HG03354 (cell line): ENCODE measurements around the gene RSPH3.
"Not testable (repeated sequence)": the region's sequence is repeated elsewhere in the genome, so short reads cannot be mapped to it uniquely, and the experiment has no call there.

Experiments used
- ATAC-seq: cut with Tn5 transposase; IDR thresholded peaks from one replicate; pipeline ENCODE4 v1.9.1; 2021; ENCODE audit warnings: mild to moderate bottlenecking; ENCODE audit not compliant: unreplicated experiment, poor library complexity, severe bottlenecking

RSPH3 gene

DNA sequence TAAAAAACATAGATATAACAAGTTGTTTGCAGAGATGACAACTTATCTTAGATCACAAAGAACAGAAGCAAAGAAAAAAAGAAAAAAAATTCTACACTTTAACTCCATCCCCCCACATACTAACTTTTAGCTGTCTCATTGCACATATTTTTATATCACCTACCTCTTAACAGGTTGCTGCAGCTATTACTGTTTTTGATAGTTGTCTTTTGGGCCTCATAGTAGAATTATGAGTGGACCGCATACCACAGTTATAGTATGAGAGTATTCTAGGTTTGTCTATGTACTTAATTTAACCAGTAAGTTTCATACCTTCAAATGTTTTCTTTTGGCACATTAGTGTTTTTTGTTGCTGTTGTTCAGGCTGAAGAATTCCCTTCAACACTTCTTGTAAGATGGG lies 12.3 kb downstream of the RSPH3 start:
- no peak for ATAC-seq

DNA sequence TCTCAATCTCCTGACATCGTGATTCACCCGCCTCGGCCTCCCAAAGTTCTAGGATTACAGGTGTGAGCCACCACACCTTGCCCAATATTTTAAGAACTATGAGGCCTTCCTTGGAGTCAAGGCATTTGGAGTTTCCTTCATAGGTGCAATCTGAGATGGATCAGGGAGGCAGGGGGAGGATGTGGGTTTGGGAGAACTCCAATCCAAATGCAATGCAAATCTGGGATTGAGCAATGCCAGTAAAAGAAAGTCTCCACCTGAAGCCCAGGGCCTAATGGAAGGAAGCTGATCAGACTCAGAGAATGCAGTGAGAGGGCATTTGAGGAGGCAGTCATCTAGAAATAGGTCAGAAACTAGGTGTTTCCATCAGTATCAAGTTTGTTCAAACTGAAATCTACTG lies 21.2 kb downstream of the RSPH3 start:
- no peak for ATAC-seq

DNA sequence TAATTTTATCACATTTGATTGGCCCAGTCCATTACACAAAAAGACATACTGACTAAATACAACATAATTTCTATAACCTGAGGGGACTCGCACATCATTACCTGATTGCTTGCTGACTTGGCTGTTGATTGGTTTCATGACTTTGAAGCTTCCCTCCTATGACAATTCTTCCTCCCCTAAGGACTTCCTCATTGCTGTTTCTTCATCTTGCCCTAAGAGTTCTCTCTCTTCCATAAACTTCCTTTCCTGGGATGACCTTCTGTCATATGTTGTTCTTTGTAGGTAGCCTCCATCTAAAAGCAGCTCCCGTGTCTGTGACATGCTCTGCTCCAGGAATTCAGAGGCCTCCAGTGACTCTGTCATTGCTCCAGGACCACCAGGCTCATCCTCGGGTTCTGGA lies 22.6 kb downstream of the RSPH3 start:
- ATAC-seq = no peak

DNA sequence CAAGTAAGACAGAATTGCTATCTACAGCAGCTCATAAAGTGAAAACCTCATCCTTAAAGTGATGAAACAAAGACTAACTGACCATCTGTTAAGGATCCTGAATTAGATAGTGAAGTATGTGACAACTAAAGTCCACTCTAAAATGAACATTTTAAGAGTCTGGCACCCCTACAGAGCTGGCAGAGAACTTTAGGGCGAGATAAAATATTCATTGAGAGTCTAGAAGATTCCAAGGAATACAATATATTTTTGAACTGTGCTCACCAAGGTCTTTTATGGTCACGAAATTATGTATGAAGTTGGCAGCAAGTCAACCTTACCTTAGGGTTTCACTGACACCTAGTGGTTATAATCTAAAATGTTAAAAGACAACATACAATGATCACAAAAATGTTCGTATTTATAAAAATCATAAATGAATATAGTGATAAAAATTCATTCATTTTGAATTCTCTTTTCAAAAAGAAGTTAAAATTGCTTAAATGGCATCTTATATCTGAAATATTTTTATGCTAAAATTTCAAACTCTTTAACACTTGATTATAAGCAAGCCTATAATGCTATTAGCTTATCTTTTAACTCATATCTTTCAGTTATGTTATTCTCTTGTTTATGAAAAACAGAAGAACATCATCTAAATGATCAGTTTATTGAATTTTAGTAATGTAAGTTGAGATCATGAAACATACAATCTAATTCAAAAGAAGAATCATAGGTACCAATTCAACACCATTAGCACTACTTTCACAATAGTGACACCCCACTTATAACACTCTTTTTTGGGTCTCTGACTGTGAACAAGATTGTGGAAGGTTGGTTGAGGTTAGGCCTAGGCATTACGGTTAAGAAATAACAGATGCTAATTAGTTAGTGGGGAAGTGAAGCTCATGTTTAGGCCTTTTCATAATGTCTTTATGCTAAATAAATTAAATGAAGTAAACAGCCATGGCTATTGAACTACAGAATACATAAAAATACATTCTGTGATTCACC lies 27.5 kb downstream of the RSPH3 start:
- ATAC-seq = no peak

DNA sequence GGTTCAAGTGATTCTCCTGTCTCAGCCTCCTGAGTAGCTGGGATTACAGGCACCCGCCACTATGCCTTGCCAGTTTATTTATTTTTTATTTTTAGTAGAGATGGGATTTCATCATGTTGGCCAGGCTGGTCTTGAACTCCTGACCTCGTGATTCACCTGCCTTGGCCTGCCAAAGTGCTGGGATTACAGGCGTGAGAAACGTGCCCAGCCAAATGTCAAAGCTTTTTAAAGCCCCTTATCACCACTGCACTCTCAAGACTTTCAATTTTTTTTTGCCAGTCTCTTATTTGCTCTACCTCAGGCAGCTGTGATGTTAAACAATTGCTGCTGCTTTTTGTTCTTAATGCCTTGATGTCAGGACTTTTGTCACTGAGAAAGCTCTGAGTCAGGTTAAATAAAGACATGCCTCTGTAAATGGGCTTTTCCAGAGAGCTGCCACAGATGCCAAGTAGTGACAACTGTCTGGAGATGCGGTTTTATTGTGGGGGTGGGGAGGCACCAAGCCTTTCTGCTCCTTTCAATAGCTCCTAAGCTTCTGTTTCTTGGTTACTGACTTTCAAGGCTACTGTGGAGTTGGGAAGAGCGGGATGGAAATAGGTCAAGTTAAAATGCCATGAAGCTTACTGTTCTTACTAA lies 29.2 kb downstream of the RSPH3 start:
- ATAC-seq = no peak

DNA sequence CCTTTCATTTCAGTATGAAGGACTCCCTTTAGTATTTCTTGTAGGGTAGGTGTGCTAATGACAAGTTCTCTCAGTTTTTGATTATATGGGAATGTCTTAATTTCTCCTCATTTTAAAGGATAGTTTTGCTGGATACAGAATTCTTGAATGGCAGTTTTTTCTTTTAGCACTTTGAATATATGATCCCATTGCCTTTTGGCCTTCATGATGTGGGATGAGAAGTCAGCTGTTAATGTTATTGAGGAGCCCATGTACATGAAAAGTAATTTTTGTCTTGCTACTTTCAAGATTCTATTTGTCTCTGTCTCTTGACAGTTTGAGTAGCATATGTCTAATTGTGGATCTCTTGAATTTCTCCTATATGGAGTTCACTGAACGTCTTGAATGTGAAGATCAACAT lies 30.9 kb downstream of the RSPH3 start:
- no peak for ATAC-seq

DNA sequence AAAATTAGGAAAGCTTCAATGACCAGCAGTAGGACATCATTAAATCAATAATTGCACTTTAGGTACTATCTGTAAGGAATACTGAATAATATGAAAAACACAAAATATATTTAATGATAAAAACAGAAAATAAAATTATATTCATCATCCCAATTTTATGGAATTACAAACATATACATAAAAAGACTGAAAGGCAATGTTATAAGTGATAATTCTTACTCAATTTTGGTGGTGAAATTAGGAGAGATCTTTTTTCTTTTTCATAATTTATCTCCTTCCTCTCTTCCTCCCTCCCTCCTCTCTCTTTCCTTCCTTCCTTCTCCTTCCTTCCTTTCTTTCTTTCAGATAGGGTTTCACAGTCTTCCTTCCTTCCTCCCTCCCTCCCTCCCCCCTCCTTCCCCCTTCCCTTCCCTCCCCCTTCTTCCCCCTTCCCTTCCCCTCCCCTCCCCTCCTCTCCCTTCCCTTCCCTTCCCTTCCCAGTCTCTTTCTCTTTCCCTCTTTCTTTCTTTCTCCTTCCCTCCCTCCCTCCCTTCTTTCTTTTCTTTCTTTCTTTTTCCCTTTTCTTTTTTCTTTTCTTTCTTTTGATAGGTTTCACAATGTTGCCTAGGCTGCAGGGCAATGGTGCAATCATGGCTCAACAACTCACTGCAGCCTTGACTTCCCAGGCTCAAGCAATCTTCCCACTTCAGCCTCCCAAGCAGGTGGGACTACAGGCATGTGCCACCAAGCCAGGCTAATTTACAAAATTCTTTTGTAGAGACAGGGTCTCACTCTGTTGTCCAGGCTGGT lies 36.8 kb downstream of the RSPH3 start:
- no peak for ATAC-seq

DNA sequence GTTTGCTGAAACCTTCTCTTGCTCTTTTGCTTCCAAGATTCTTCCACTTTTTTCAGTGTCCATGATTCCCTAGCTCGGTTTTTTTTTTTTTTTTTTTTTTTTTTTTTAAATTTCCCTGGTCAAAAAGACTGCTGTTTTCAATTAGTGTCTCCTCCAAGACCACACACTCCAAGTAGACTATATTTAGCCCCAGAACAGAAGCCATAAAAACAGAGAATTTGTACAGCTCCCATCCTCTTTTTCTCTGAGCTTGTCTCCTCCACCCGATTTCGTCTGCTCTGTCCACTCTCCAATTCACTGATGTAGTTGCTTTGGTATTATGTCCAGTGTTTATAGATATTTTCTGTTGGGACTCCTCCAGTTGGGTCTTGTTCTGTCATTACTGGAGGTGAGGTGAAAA lies 37.6 kb downstream of the RSPH3 start:
- no peak for ATAC-seq

DNA sequence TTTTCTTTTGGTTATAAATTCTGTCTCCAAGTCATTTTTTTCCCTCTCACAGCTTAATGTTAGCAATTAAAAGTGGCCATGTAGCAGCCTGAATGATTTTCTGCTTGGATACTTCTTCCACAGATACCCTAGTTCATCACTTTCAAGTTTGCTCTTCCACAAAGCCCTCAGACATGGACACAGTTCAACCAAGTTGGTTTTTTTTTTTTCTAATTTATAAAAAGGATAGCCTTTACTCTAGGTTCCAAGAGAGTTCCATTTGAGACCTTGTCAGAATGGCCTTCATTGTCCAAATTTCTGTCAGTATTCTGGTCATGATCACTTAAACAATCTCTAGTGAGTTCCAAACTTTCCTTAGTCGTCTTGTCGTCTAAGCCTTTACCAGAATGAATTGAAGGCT lies 40.0 kb downstream of the RSPH3 start:
- ATAC-seq = no peak

DNA sequence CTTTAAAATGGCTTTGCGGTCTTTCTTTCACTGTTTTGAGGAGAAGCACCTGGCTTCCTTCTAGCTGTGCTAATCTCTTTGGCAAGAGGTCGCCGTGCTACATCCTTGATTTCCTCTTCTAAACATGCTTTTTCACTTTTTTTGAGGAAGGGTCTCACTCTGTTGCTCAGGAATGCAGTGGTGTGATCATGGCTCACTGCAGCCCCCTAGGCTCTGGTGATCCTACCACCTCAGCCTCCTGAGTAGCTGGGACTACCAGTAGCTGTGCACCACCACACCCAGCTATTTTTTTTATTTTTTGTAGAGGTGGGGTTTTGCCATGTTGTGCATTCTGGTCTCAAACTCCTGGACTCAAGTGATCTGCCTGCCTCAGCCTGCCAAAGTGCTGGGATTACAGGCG lies 40.5 kb downstream of the RSPH3 start:
- ATAC-seq = no peak

DNA sequence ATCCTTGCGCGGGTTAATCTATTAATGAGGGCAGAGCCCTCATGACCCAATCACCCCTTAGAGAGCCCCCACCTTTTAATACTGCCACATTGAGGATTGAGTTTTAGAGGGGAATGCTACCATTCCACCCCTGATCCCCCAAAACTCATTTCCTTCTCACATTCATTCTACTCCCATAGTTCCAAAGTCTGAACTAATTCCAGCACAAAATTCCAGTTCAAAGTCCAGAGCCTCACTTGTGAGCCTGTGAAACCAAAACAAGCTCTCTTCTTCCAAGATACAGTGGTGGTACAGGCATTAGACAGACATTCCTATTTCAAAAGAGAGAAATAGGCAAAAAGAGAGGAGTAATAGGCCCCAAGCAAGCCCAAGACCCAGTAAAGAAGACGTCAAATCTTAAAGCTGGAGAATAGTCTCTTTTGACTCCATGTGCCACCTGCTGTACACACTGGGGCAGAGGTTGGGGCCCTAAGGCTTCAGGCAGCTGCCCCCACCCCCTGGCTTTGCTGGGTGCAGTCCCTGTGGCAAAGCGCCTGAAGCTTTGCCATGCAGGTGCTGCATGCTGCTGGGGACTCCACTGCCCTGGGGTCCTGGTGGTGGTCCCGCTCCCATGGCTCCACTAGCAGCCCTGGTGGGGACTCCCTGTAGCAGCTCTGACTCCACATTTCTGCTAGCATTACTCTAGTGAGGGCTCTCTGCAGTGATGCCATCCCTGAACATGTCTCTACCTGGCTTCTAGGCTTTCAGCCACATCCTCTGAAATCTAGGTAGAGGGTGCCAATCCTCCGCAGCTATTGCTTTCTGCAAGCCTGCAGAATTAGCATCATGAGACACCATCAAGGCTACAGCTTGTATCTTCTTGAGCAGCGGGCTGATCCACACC lies 41.3 kb downstream of the RSPH3 start:
- ATAC-seq = no peak

DNA sequence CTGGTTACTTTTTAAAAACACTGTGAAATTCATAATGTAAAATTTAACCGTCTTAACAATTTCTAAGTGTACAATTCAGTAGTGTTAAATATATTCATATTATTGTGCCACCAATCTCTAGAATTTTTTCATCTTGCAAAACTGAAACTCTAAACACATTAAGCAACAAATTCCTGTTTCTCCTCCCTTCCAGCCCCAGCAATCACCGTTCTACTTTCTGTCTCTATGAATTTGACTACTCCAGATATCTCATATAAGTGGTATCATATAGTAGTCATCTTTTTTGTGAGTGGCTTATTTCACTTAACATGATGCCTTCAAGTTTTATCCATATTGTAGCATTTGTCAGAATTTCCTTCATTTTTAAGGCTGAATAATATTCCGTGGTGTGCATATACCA lies 44.7 kb downstream of the RSPH3 start:
- ATAC-seq = no peak

DNA sequence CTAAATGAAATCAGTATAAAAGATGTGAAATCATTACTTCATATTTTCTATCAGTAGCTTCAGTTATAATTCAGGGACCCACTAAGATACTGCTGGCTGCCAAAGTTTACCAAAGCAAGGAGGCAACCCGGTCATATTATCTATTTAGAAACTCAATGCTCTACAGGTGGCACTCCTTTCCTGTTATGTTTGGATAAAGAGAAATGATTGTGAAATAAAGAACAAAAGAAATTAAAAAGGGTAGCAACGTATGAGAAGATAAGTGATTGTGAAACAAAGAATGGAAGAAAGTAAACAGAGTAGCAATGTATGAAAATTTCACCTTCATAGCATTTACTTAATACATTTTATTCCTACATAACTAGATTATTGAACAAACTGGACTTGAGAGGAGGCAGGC lies 45.2 kb downstream of the RSPH3 start:
- no peak for ATAC-seq

DNA sequence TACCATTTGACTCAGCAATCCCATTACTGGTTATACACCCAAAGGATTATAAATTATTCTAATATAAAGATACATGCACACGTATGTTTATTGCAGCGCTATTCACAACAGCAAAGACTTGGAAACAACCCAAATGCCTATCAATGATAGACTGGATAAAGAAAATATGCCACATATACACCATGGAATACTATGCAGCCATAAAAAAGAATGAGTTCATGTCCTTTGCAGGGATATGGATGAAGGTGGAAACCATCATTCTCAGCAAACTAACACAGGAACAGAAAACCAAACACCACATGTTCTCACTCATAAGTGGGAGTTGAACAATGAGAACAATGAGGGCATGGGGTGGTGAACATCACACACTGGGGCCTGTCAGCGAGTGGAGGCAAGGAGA lies 48.0 kb downstream of the RSPH3 start:
- not testable (repeated sequence) for ATAC-seq

DNA sequence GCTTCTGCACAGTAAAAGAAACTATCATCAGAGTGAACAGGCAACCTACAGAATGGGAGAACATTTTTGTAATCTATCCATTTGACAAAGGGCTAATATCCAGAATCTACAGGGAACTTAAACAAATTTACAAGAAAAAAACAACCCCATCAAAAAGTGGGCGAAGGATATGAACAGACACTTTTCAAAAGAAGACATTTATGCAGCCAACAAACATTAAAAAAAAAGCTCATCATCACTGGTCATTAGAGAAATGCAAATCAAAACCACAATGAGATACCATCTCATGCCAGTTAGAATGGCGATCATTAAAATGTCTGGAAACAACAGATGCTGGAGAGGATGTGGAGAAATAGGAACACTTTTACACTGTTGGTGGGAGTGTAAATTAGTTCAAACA lies 48.4 kb downstream of the RSPH3 start:
- not testable (repeated sequence) for ATAC-seq

DNA sequence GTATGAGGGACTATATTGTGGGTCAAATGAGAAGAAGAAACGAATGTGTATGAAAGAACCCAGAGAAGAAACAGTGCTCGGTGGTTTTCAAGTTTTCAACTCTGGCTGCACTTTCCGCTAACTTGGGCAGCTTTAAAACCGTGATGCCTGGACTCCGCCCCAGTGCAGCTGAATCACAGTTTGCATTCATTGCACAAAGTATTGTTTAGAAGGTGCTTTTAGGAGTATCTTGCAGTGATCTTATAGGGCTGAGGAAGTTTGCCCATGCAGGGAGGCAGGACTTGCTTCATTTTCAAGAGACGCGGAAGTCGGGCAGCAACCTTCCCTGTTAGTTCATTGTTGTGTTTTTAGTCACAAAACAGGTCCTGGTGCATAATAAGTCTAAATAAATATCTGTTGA lies 52.7 kb downstream of the RSPH3 start:
- no peak for ATAC-seq

DNA sequence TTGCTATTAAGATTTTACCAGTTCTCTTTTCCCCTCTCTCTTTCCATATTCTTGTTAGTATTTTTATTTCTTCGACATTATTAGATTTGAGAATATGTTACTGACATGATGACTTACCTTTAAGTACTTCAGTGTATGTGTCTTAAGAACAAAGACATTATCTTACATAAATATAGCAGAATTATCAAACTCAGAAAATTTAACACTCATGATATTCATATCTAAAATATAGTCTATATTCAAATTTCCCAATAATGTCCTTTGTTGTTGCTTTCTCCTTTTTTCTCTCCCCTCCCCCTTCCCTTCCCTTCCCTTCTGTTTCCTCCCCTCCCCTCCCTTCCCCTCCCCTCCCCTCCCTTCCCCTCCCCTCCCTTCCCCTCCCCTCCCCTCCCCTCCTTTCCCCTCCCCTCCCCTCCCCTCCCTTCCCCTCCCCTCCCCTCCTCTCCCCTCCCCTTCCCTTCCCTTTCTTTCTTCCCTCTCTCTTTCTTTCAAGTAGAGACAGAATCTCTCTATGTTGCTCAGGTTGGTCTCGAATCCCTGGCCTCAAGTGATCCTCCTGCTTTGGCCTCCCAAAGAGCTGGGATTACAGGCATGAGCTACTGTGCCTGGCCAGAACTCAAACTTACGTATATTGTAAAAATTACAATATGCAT lies 56.5 kb downstream of the RSPH3 start:
- ATAC-seq = no peak

DNA sequence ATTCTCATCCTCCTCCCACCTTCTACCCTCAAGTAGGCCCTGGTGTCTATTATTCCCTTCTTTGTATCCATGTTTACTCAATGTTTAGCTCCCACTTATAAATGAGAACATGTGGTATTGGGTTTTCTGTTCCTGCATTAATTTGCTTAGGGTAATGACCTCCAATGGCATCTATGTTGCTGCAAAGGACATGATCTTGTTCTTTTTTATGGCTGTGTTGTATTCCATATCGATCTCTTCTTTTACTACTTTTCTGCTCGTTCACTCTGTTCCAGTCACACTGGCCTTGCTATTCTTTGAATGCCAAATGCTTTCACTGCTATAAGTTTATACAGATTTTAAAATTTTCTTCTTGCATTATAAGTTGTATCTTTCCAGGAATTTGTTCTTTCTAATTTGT lies 57.7 kb downstream of the RSPH3 start:
- ATAC-seq = no peak

DNA sequence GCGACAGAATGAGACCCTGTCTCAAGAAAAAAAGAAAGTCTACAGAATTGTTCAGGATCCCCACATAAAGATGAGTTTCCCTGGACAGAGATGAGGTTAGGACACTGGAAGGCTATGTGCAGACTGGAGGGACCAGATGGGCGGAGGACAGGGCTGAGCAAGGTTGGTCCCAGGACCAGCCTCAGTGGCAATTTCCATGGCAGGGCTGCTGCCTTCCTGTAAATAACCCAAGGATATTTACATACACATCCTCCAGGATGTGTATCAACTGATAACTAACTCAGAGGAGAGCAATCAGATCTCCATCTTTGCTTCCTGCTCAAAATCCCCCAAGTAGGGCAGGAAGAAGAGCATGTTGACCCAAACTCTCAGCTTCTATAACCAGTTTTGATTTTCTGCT lies 58.8 kb downstream of the RSPH3 start:
- ATAC-seq = no peak
